GM18507 (cell line): ENCODE data around the gene DLG5.

Source experiments
- DNase-seq: peaks from one replicate; pipeline ENCODE4 v3.0.0; 2011; ENCODE audit warnings: low read depth; ENCODE audit not compliant: insufficient read length; ENCODE audit errors: extremely low spot score
- FAIRE-seq: peaks from 2 replicates; lab custom pipeline; 2011; peaks lifted over from hg19 to GRCh38; lab: Jason Lieb, UNC

DLG5 gene

GRCh38 chr10:77809336-77809735 lies 117.2 kb downstream of the DLG5 start:
- DNase-seq (no peak), FAIRE-seq (no peak)

GRCh38 chr10:77807706-77808105 lies 118.8 kb downstream of the DLG5 start:
- FAIRE-seq (no peak), DNase-seq (no peak)

GRCh38 chr10:77806511-77807157 lies 119.9 kb downstream of the DLG5 start:
- no peak for FAIRE-seq
- no peak for DNase-seq

- no peak for DNase-seq
- no peak for FAIRE-seq
Measured at GRCh38 chr10:77805676-77806075, 120.9 kb downstream of the DLG5 start.

- FAIRE-seq (no peak), DNase-seq (no peak)
Measured at GRCh38 chr10:77804371-77804770, 122.2 kb downstream of the DLG5 start.

GRCh38 chr10:77801474-77802161 lies 124.9 kb downstream of the DLG5 start:
- peak; percentile 18 for FAIRE-seq
- DNase-seq = no peak

- DNase-seq (no peak), FAIRE-seq (no peak)
Measured at GRCh38 chr10:77800738-77801266, 125.8 kb downstream of the DLG5 start.

GRCh38 chr10:77800320-77800719 lies 126.2 kb downstream of the DLG5 start:
- DNase-seq (no peak), FAIRE-seq (no peak)

GRCh38 chr10:77799352-77799751 lies 127.2 kb downstream of the DLG5 start:
- no peak for FAIRE-seq

GRCh38 chr10:77798940-77799339 lies 127.6 kb downstream of the DLG5 start:
- DNase-seq (no peak), FAIRE-seq (no peak)

More at GRCh38 chr10:77799352-77799751, 127.2 kb downstream of the DLG5 start:
- no peak for DNase-seq

GRCh38 chr10:77796311-77796915 lies 130.1 kb downstream of the DLG5 start:
- DNase-seq (no peak), FAIRE-seq (no peak)

- FAIRE-seq = no peak
Measured at GRCh38 chr10:77795426-77796055, 131.0 kb downstream of the DLG5 start.

GRCh38 chr10:77794256-77795142 lies 132.1 kb downstream of the DLG5 start:
- DNase-seq (no peak), FAIRE-seq (no peak)

More at GRCh38 chr10:77795426-77796055, 131.0 kb downstream of the DLG5 start:
- DNase-seq = no peak

GRCh38 chr10:77793831-77794230 lies 132.7 kb downstream of the DLG5 start:
- DNase-seq (no peak), FAIRE-seq (no peak)

GRCh38 chr10:77792155-77792554 lies 134.4 kb downstream of the DLG5 start:
- DNase-seq (no peak), FAIRE-seq (no peak)

GRCh38 chr10:77791506-77791905 lies 135.0 kb downstream of the DLG5 start:
- FAIRE-seq (no peak), DNase-seq (no peak)

GRCh38 chr10:77789861-77790260 lies 136.7 kb downstream of the DLG5 start:
- DNase-seq (no peak), FAIRE-seq (no peak)

GRCh38 chr10:77789016-77789415 lies 137.5 kb downstream of the DLG5 start:
- FAIRE-seq = no peak
- DNase-seq = no peak

GRCh38 chr10:77788496-77789010 lies 138.0 kb downstream of the DLG5 start:
- FAIRE-seq = no peak
- DNase-seq = no peak
